B cell (primary cell): ENCODE measurements around the gene HLA-F.

Experiments
- EZH2 ChIP-seq: IDR thresholded peaks from 2 replicates; pipeline ENCODE4 v1.6.1; 2012; ENCODE audit warnings: borderline replicate concordance, low read depth, mild to moderate bottlenecking, moderate library complexity, low read length; ENCODE audit not compliant: insufficient read depth, poor library complexity, severe bottlenecking
- TF ChIP-seq, protein P1 (sequence below): fragments of 200-600 bp; IDR thresholded peaks from one replicate; pipeline ENCODE4 v1.8.0; 2022; ENCODE audit warnings: antibody characterized with exemption, mild to moderate bottlenecking

DNA sequence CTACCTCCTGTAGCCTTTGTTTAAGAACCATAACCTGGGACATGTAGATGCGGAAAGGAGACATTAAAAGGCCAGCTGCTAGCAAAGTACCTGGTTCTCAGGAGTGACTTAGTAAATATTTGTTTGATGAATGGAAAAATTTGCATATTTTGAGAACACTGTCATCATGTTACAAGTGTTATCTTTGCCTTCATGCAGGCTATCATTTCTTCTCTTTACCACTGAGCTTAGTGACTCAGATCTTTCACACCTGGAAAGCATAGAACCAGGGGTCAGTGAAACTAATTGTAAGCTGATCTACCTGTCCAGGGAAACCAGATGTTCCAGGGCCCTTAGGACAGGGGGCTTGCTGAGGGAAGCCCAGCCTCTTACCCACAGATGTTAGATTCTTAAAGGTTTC, 47.7 kb upstream of the HLA-F start:
- TF ChIP-seq, protein P1, sequence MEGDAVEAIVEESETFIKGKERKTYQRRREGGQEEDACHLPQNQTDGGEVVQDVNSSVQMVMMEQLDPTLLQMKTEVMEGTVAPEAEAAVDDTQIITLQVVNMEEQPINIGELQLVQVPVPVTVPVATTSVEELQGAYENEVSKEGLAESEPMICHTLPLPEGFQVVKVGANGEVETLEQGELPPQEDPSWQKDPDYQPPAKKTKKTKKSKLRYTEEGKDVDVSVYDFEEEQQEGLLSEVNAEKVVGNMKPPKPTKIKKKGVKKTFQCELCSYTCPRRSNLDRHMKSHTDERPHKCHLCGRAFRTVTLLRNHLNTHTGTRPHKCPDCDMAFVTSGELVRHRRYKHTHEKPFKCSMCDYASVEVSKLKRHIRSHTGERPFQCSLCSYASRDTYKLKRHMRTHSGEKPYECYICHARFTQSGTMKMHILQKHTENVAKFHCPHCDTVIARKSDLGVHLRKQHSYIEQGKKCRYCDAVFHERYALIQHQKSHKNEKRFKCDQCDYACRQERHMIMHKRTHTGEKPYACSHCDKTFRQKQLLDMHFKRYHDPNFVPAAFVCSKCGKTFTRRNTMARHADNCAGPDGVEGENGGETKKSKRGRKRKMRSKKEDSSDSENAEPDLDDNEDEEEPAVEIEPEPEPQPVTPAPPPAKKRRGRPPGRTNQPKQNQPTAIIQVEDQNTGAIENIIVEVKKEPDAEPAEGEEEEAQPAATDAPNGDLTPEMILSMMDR = no peak
- TF ChIP-seq EZH2 = no peak
